CD8-positive, alpha-beta memory T cell (primary cell): ENCODE results near the gene MIEF1. TPM values are rescaled to one million over a fixed set of nuclear protein-coding genes. Genes with fewer than 3 reads are reported as not detected.

Experiments
- CTCF ChIA-PET: fragments of 350-600 bp; sonication (Branson Sonifier 250); formaldehyde crosslinking; loops from one replicate; lab custom pipeline; 2021; ENCODE audit warnings: antibody characterized with exemption; lab: Charles Lee
- POLR2A ChIA-PET: fragments of 350-600 bp; sonication (Branson Sonifier 250); formaldehyde crosslinking; loops from one replicate; lab custom pipeline; 2021; ENCODE audit warnings: antibody characterized with exemption; lab: Charles Lee
- DNase-seq, 5 donors: peaks; one replicate each; pipeline versions ENCODE4 v3.0.0 to v3.0.0-alpha.2; 2020 to 2022; ENCODE audit warnings: mixed read lengths in 1 of 5
- H3K27ac ChIP-seq: one replicate; pipeline ENCODE4 v1.7.0; 2013; ENCODE audit warnings: low read depth, mild to moderate bottlenecking, low read length, moderate library complexity
- H3K27me3 ChIP-seq: 2 replicates; pipeline ENCODE4 v1.7.0; 2013; ENCODE audit warnings: low read length, mild to moderate bottlenecking; ENCODE audit not compliant: insufficient read depth, poor library complexity, severe bottlenecking
- H3K36me3 ChIP-seq: 2 replicates; pipeline ENCODE4 v1.7.0; 2013; ENCODE audit warnings: mild to moderate bottlenecking, low read length, moderate library complexity; ENCODE audit not compliant: insufficient read depth
- H3K4me1 ChIP-seq: 2 replicates; pipeline ENCODE4 v1.7.0; 2013; ENCODE audit warnings: mild to moderate bottlenecking, low read length, moderate library complexity; ENCODE audit not compliant: insufficient read depth
- H3K4me3 ChIP-seq: 2 replicates; pipeline ENCODE4 v1.7.0; 2013; ENCODE audit warnings: mild to moderate bottlenecking, low read length
- H3K9me3 ChIP-seq: 2 replicates; pipeline ENCODE4 v1.7.0; 2013; ENCODE audit warnings: mild to moderate bottlenecking, low read length
- H3K27ac Mint-ChIP-seq, 8 donors: one replicate each; pipeline ENCODE4 v1.8.0; 2020 to 2021; ENCODE audit warnings: mixed read lengths in 8 of 8, mild to moderate bottlenecking in 6 of 8, inconsistent platforms in 3 of 8, moderate library complexity in 3 of 8
- H3K27me3 Mint-ChIP-seq, 2 donors: one replicate each; pipeline ENCODE4 v1.8.0; 2020 to 2021; ENCODE audit warnings: mixed read lengths in 2 of 2, mild to moderate bottlenecking in 1 of 2, moderate library complexity in 1 of 2
- H3K36me3 Mint-ChIP-seq, 3 donors: one replicate each; pipeline ENCODE4 v1.8.0; 2020 to 2021; ENCODE audit warnings: mixed read lengths in 3 of 3, inconsistent platforms in 1 of 3, mild to moderate bottlenecking in 1 of 3
- H3K4me1 Mint-ChIP-seq, 3 donors: one replicate each; pipeline ENCODE4 v1.8.0; 2020 to 2021; ENCODE audit warnings: mixed read lengths in 3 of 3, inconsistent platforms in 1 of 3, mild to moderate bottlenecking in 1 of 3
- H3K4me3 Mint-ChIP-seq, 7 donors: one replicate each; pipeline ENCODE4 v1.8.0; 2020 to 2021; ENCODE audit warnings: mixed read lengths in 7 of 7, mild to moderate bottlenecking in 6 of 7, moderate library complexity in 4 of 7, inconsistent platforms in 2 of 7
- H3K9me3 Mint-ChIP-seq, 5 donors: one replicate each; pipeline ENCODE4 v1.8.0; 2020 to 2022; ENCODE audit warnings: mixed read lengths in 5 of 5, mild to moderate bottlenecking in 3 of 5, moderate library complexity in 2 of 5, inconsistent platforms in 1 of 5
- polyA plus RNA-seq: library from polyadenylated mRNA; unstranded; fragments of 300-500 nt; fragmentation: Illumina TruSeq; gene quantifications from one replicate; pipeline ENCODE4 v1.2.3, GENCODE V29; 2021
- total RNA-seq, 2 experiments: library from RNA; stranded (reverse); gene quantifications; one replicate each; pipeline ENCODE4 v1.2.3, GENCODE V29; 2021

Gene MIEF1
- total and polyA plus RNA-seq, 3 experiments from 2014 or later: 29.4 to 60.9 (median 59.9) TPM

- H3K36me3 Mint-ChIP-seq: no peaks in the 10 kb centered on the region
- CTCF ChIA-PET: interaction anchor here (1.1 kb wide), 1 partner anchor 16 kb away, joined by 4 read pairs; no protein-coding TSS in a partner anchor
- Histone ChIP-seq H3K27me3 (no peaks in the 10 kb centered on the region), H3K4me3 (no peak overlapping the region), H3K27ac (no peak overlapping the region), H3K36me3 (no peaks in the 10 kb centered on the region), H3K4me1 (no peaks in the 10 kb centered on the region), H3K9me3 (no peaks in the 10 kb centered on the region)
- H3K9me3 Mint-ChIP-seq: no peaks in the 10 kb centered on the region
- no peak overlapping the region for H3K27ac Mint-ChIP-seq
- DNase-seq: no peak
- peaks cover 0 to 1% of the 10 kb centered on the region in 2 donors for H3K27me3 Mint-ChIP-seq
- H3K4me1 Mint-ChIP-seq: no peaks in the 10 kb centered on the region
- H3K4me3 Mint-ChIP-seq: no peak overlapping the region
- POLR2A ChIA-PET: no interaction called here
These were observed 23.6 kb upstream of the MIEF1 start for GRCh38 chr22:39478441-39478850.

GRCh38 chr22:39479254-39479653 lies 22.8 kb upstream of the MIEF1 start:
- POLR2A ChIA-PET: no interaction called here
- Histone ChIP-seq H3K4me1 (no peaks in the 10 kb centered on the region), H3K36me3 (no peaks in the 10 kb centered on the region), H3K27ac (no peak overlapping the region), H3K9me3 (no peaks in the 10 kb centered on the region), H3K4me3 (no peak overlapping the region), H3K27me3 (no peaks in the 10 kb centered on the region)
- Mint-ChIP-seq H3K9me3 (no peaks in the 10 kb centered on the region), H3K4me1 (no peaks in the 10 kb centered on the region), H3K27me3 (peaks cover 0 to 1% of the 10 kb centered on the region in 2 donors), H3K36me3 (no peaks in the 10 kb centered on the region), H3K27ac (peak overlapping the region in 1 of 8 donors; percentile 43), H3K4me3 (no peak overlapping the region)
- no peak for DNase-seq
- CTCF ChIA-PET: no interaction called here

GRCh38 chr22:39480557-39480956 lies 21.5 kb upstream of the MIEF1 start:
- no peak overlapping the region for H3K27ac Mint-ChIP-seq
- H3K27me3 Mint-ChIP-seq: peaks cover 1 to 4% of the 10 kb centered on the region in 2 donors
- no peaks in the 10 kb centered on the region for H3K9me3 ChIP-seq
- H3K4me1 Mint-ChIP-seq: no peaks in the 10 kb centered on the region
- no peak overlapping the region for H3K4me3 Mint-ChIP-seq
- H3K36me3 ChIP-seq: no peaks in the 10 kb centered on the region
- DNase-seq: no peak
- H3K4me1 ChIP-seq: no peaks in the 10 kb centered on the region
- H3K9me3 Mint-ChIP-seq: no peaks in the 10 kb centered on the region
- H3K4me3 ChIP-seq: no peak overlapping the region
- CTCF ChIA-PET: interaction anchor here (1.0 kb wide), 1 partner anchor 28 kb away, joined by 3 read pairs; no protein-coding TSS in a partner anchor
- no peak overlapping the region for H3K27ac ChIP-seq
- H3K27me3 ChIP-seq: no peaks in the 10 kb centered on the region
- H3K36me3 Mint-ChIP-seq: no peaks in the 10 kb centered on the region
- POLR2A ChIA-PET: interaction anchor here (0.6 kb wide), 1 partner anchor 43 kb away, joined by 3 read pairs; no protein-coding TSS in a partner anchor

GRCh38 chr22:39481054-39481453 lies 21.0 kb upstream of the MIEF1 start:
- CTCF ChIA-PET: no interaction called here
- Histone ChIP-seq H3K4me3 (no peak overlapping the region), H3K27me3 (no peaks in the 10 kb centered on the region), H3K4me1 (no peaks in the 10 kb centered on the region), H3K36me3 (no peaks in the 10 kb centered on the region), H3K27ac (no peak overlapping the region), H3K9me3 (no peaks in the 10 kb centered on the region)
- Mint-ChIP-seq H3K36me3 (no peaks in the 10 kb centered on the region), H3K27ac (no peak overlapping the region), H3K4me1 (no peaks in the 10 kb centered on the region), H3K27me3 (peaks cover 1 to 4% of the 10 kb centered on the region in 2 donors), H3K4me3 (no peak overlapping the region), H3K9me3 (no peaks in the 10 kb centered on the region)
- DNase-seq: no peak
- POLR2A ChIA-PET: no interaction called here

GRCh38 chr22:39481595-39481994 lies 20.5 kb upstream of the MIEF1 start:
- H3K9me3 Mint-ChIP-seq: no peaks in the 10 kb centered on the region
- H3K36me3 Mint-ChIP-seq: no peaks in the 10 kb centered on the region
- ChIA-PET POLR2A (no interaction called here), CTCF (no interaction called here)
- H3K4me3 Mint-ChIP-seq: no peak overlapping the region
- no peak for DNase-seq
- Histone ChIP-seq H3K9me3 (no peaks in the 10 kb centered on the region), H3K4me1 (no peaks in the 10 kb centered on the region), H3K27ac (no peak overlapping the region), H3K27me3 (no peaks in the 10 kb centered on the region), H3K36me3 (no peaks in the 10 kb centered on the region), H3K4me3 (no peak overlapping the region)
- peaks cover 1 to 4% of the 10 kb centered on the region in 2 donors for H3K27me3 Mint-ChIP-seq
- no peak overlapping the region for H3K27ac Mint-ChIP-seq
- no peaks in the 10 kb centered on the region for H3K4me1 Mint-ChIP-seq

- no peak overlapping the region for H3K4me3 ChIP-seq
- H3K36me3 Mint-ChIP-seq: no peaks in the 10 kb centered on the region
- peaks cover 1 to 4% of the 10 kb centered on the region in 2 donors for H3K27me3 Mint-ChIP-seq
- H3K27me3 ChIP-seq: no peaks in the 10 kb centered on the region
- POLR2A ChIA-PET: interaction anchor here (0.6 kb wide), 1 partner anchor 33 kb away, joined by 3 read pairs; no protein-coding TSS in a partner anchor
- H3K9me3 ChIP-seq: no peaks in the 10 kb centered on the region
- no peak overlapping the region for H3K4me3 Mint-ChIP-seq
- H3K9me3 Mint-ChIP-seq: no peaks in the 10 kb centered on the region
- no peak overlapping the region for H3K27ac Mint-ChIP-seq
- no peak for DNase-seq
- H3K36me3 ChIP-seq: no peaks in the 10 kb centered on the region
- no peak overlapping the region for H3K27ac ChIP-seq
- H3K4me1 ChIP-seq: no peaks in the 10 kb centered on the region
- no peaks in the 10 kb centered on the region for H3K4me1 Mint-ChIP-seq
- CTCF ChIA-PET: interaction anchor here (1.3 kb wide), 1 partner anchor 46 kb away, joined by 3 read pairs; no protein-coding TSS in a partner anchor
These were observed 19.3 kb upstream of the MIEF1 start for GRCh38 chr22:39482768-39483167.

- Mint-ChIP-seq H3K9me3 (no peaks in the 10 kb centered on the region), H3K27ac (peak overlapping the region in 1 of 8 donors; percentile 66), H3K4me1 (peaks cover 4 to 7% (median 6%) of the 10 kb centered on the region in 3 donors), H3K4me3 (no peak overlapping the region), H3K36me3 (no peaks in the 10 kb centered on the region), H3K27me3 (peaks cover 4% of the 10 kb centered on the region in 2 donors)
- ChIA-PET CTCF (interaction anchor here (1.0 kb wide), 1 partner anchor 42 kb away, joined by 3 read pairs; no protein-coding TSS in a partner anchor), POLR2A (interaction anchor here (0.5 kb wide), 1 partner anchor 140 kb away, joined by 7 read pairs; no protein-coding TSS in a partner anchor)
- DNase-seq: no peak
- Histone ChIP-seq H3K27me3 (no peaks in the 10 kb centered on the region), H3K4me1 (peaks cover 10% of the 10 kb centered on the region), H3K36me3 (no peaks in the 10 kb centered on the region), H3K27ac (no peak overlapping the region), H3K9me3 (no peaks in the 10 kb centered on the region), H3K4me3 (no peak overlapping the region)
These were observed 14.9 kb upstream of the MIEF1 start for GRCh38 chr22:39486951-39487825.

- H3K9me3 Mint-ChIP-seq: no peaks in the 10 kb centered on the region
- Histone ChIP-seq H3K4me3 (no peak overlapping the region), H3K4me1 (peaks cover 10% of the 10 kb centered on the region), H3K9me3 (no peaks in the 10 kb centered on the region), H3K27ac (no peak overlapping the region), H3K36me3 (no peaks in the 10 kb centered on the region), H3K27me3 (no peaks in the 10 kb centered on the region)
- no peaks in the 10 kb centered on the region for H3K36me3 Mint-ChIP-seq
- H3K27ac Mint-ChIP-seq: no peak overlapping the region
- H3K4me3 Mint-ChIP-seq: no peak overlapping the region
- CTCF ChIA-PET: no interaction called here
- peaks cover 4% of the 10 kb centered on the region in 2 donors for H3K27me3 Mint-ChIP-seq
- POLR2A ChIA-PET: no interaction called here
- no peak for DNase-seq
- peaks cover 4 to 7% (median 6%) of the 10 kb centered on the region in 3 donors for H3K4me1 Mint-ChIP-seq
These were observed 14.1 kb upstream of the MIEF1 start for GRCh38 chr22:39487826-39488520.
